Hematopoietic multipotent progenitor cell treated with erythropoietin and hydrocortisone succinate and interleukin-3 and kit ligand, for 17 days (in vitro differentiated cells): ENCODE measurements around the gene GPR132.
"Not testable (repeated sequence)": the region's sequence is repeated elsewhere in the genome, so short reads cannot be mapped to it uniquely, and the experiment has no call there.

Experiments
- DNase-seq: peaks from one replicate; pipeline ENCODE4 v3.0.0-alpha.2; 2015; ENCODE audit warnings: low spot score

GPR132 gene

GRCh38 chr14:105075379-105076295, 10.4 kb upstream of the GPR132 start:
- no peak for DNase-seq

- no peak for DNase-seq
Measured at GRCh38 chr14:105074601-105075053, 9.4 kb upstream of the GPR132 start.

GRCh38 chr14:105073720-105074600, 8.7 kb upstream of the GPR132 start:
- no peak for DNase-seq

GRCh38 chr14:105072892-105073719, 7.9 kb upstream of the GPR132 start:
- no peak for DNase-seq

GRCh38 chr14:105072381-105072861, 7.2 kb upstream of the GPR132 start:
- DNase-seq: no peak

DNA sequence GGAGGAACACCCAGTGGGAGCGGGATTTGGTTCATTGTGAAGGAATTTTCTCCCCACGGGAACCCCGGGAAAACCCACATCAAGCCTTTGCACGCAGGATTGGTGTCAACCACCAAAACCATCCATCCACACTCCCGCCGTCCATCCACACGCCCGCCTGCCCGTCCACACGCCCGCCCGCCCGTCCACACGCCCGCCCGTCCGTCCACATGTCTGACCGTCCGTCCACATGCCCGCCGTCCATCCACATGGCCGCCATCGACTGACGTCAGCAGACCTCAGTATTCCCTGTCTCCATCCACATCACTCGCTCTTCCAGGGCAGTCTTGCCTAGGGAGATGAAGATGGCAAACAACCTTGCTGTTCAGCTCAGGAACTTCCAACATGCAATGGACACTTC, 6.7 kb upstream of the GPR132 start:
- DNase-seq: no peak

DNA sequence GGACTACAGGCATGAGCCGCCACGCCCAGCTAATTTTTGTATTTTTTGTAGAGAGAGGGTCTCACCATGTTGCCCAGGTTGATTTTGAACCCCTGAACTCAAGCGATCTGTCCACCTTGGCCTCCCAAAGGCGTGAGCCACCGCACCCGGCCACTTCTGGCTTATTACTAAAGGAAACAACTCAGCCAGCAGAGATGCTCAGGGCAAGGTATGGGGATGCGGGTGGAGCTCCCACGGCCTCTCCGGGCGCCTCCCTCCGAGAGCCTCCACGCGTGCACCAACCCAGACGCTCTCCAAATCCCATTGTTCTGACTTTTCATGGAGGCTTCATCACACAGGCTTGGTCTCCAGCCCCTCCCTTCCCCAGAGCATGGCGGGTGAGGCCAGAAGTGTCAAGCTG, 6.1 kb upstream of the GPR132 start:
- no peak for DNase-seq

DNA sequence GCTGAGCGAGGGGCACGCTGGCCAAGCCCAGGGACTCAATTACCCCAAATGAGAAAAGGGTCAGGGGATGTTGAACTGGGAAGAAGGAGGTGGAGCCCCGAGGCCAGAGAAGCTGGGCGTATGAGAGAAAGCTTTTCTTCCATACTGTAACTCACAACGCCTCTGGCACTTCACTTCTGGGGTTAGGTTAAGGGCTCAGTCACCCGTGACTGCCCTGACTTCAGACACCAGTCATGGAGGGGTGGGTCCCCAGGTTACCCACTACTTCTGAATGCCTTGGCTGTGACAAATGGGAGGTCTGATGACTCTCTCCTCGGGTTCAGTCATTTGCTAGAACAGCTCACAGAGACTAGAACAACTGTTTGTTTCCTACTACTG, 5.5 kb upstream of the GPR132 start:
- no peak for DNase-seq

- DNase-seq: no peak
Measured at GRCh38 chr14:105069871-105070759, 4.9 kb upstream of the GPR132 start.

DNA sequence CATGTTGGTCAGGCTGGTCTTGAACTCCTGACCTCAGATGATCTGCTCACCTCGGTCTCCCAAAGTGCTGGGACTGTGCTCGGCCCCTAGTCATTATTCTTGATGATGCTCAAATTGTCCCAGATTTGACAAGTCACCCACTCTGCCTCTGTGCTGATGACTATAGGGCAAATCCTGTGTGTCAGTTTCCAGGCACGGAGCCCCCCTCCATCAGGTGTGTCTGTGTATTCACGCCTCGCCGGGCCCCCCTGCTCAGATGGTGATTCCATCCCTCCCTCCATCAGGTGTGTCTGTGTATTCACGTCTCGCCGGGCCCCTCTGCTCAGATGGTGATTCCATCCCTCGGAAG, 4.3 kb upstream of the GPR132 start:
- no peak for DNase-seq

GRCh38 chr14:105068818-105069217, 3.6 kb upstream of the GPR132 start:
- DNase-seq: no peak

DNA sequence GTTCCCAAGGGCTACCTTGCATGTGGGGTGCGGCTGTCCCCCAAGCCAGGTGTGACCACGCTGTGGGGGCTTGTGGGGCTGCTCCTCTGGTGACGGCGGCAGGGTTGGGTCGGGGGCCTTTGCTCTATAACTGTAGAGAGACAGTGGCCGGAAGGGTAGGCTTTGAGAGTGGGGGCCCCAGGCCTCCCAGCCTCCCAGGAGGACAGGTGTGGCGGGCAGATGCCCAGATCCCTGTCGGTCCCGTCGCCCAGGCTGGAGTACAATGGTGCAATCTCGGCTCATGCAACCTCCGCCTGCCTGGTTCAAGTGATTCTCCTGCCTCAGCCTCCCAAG, 2.7 kb upstream of the GPR132 start:
- no peak for DNase-seq

DNA sequence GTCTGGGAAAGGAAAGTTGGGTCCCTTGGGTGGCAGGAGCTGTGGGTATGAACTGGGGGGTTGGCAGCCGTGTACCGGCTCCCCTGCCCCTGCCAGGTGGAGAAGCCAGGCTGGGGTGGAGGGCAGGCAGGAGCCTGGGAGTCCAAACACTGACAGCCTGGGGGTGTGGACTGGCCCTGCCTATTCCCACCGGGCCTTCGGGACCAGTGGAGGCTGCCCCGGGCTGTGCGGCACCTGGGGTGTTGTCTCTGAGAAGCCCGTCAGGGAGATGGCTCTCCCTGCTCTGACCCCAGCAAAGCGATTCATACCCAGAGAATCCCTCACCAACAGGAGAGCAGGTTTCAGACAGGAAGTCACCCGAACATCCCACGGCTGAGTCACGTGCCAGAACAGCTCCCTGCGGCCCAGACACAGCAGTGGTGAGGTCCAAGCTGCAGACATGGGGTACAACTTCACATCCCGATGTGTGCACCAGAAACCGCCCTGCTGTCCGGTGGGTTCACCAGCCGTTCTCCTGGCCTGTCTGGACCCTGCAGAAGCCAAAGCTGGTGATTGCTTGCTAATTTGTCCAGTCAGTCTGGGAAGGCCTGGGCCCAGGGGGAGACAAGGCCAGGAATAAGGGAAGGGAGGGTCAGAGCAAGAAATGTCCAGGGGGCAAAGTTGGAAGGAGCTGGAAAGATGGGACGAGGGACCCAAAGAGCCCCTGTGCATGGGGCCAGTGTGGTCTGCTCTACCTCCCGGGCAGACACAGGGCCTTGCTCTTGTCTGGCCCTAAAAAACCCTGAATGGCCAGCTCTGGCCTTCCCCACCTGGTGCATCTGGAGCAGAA, 2.1 kb upstream of the GPR132 start:
- no peak for DNase-seq

GRCh38 chr14:105066240-105067071, 1.2 kb upstream of the GPR132 start:
- no peak for DNase-seq

GRCh38 chr14:105064721-105065143, 498 bp downstream of the GPR132 start:
- DNase-seq: no peak

DNA sequence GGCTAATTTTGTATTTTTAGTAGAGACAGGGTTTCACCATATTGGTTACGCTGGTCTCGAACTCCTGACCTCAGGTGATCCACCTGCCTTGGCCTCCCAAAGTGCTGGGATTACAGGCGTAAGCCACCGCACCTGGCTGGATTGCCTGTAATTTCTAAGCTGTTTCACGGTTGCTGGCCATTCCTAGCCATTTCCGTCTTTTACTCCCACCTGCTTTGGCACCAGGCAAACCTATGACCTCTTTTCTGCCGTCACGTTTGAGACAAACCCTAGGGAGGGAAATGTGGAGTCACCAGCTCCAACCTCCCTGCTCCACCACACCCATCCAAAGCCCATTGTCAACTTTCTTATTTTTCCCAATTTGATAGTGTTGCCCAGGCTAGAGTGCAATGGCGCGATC, 1.2 kb downstream of the GPR132 start:
- DNase-seq: no peak

GRCh38 chr14:105063506-105063905, 1.7 kb downstream of the GPR132 start:
- not testable (repeated sequence) for DNase-seq

DNA sequence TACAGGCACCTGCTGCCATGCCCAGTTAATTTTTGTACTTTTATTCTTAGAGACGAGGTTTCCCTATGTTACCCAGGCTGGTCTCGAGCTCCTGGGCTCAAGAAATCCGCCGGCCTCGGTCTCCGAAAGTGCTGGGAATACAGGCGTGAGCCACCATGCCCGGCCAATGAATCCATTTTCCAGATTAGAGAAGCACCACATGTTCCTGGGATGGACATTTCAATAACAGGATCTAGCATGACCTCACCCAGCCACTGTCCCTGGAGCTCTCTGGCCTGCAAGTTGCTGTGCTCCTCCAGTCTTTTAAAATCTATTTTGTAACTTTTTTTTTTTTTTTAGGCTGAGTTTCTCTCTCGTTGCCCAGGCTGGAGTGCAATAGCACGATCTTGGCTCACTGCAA, 2.2 kb downstream of the GPR132 start:
- no peak for DNase-seq

DNA sequence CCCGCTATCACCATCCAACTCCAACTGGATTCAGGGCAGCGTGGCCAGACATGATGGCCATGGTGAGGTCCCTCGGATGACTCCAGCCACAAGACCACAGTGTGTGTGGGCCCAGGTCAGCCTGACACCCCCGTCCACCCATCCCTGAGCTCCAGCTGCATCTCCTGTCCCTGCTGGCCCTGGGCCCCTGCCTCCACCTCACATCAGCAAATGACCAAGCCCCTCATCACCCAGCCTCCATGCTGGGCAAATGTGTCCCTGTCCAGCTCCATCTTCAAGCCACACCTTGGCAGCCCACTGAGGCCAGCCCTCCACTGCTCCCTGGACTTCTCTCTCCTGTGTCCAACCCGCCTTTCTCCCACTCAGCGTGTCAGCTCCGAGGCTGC, 3.2 kb downstream of the GPR132 start:
- no peak for DNase-seq
